GM23338 (cell line): ENCODE measurements around the gene OAS2. TPM values are rescaled to one million over a fixed set of nuclear protein-coding genes. Genes with fewer than 3 reads are reported as not detected.

ENCODE experiments used
- ATAC-seq: fragments of 200-7000 bp; cut with Tn5 transposase; 3 replicates; pipeline ENCODE4 v1.9.1; 2020
- DNase-seq: peaks from one replicate; pipeline ENCODE4 v3.0.0-alpha.2; 2015; ENCODE audit warnings: low spot score
- H2AFZ ChIP-seq: fragments of 200-600 bp; sonication (generic); 2 replicates; pipeline ENCODE4 v1.8.0; 2016; ENCODE audit warnings: antibody characterized with exemption, mild to moderate bottlenecking, moderate library complexity
- H3F3A ChIP-seq: fragments of 200-600 bp; sonication (generic); replicated peaks from 2 replicates; pipeline ENCODE4 v1.8.0; 2017; ENCODE audit warnings: antibody characterized with exemption, mixed run types, low read depth
- H3K27ac ChIP-seq: fragments of 200-600 bp; sonication (generic); 2 replicates; pipeline ENCODE4 v1.6.1; 2016; ENCODE audit warnings: low read depth
- H3K27me3 ChIP-seq: fragments of 200-600 bp; sonication (generic); 2 replicates; pipeline ENCODE4 v1.8.0; 2016; ENCODE audit warnings: mild to moderate bottlenecking, mixed run types, moderate library complexity; ENCODE audit not compliant: insufficient read depth
- H3K36me3 ChIP-seq: fragments of 200-600 bp; sonication (generic); 2 replicates; pipeline ENCODE4 v1.8.0; 2016; ENCODE audit warnings: mild to moderate bottlenecking; ENCODE audit not compliant: insufficient read depth
- H3K4me1 ChIP-seq: fragments of 200-600 bp; sonication (generic); 2 replicates; pipeline ENCODE4 v1.8.0; 2016; ENCODE audit warnings: mild to moderate bottlenecking, moderate library complexity; ENCODE audit not compliant: insufficient read depth
- H3K4me2 ChIP-seq: fragments of 200-600 bp; sonication (generic); 2 replicates; pipeline ENCODE4 v1.7.1; 2017; ENCODE audit warnings: mixed run types
- H3K4me3 ChIP-seq: fragments of 200-600 bp; sonication (generic); 2 replicates; pipeline ENCODE4 v1.6.1; 2016; ENCODE audit warnings: mixed run types
- H3K79me2 ChIP-seq: fragments of 200-600 bp; sonication (generic); replicated peaks from 2 replicates; pipeline ENCODE4 v1.8.0; 2017; ENCODE audit warnings: mild to moderate bottlenecking; ENCODE audit not compliant: insufficient read depth
- H3K9me2 ChIP-seq: fragments of 200-600 bp; sonication (generic); 2 replicates; pipeline ENCODE4 v1.8.0; 2017; ENCODE audit not compliant: insufficient read depth
- H4K20me1 ChIP-seq: fragments of 200-600 bp; sonication (generic); replicated peaks from 2 replicates; pipeline ENCODE4 v1.8.0; 2017; ENCODE audit warnings: mild to moderate bottlenecking; ENCODE audit not compliant: insufficient read depth
- H3K27ac Mint-ChIP-seq: 2 replicates; pipeline ENCODE4 v1.8.0; 2020; ENCODE audit warnings: inconsistent platforms, mild to moderate bottlenecking, moderate library complexity, mixed read lengths
- H3K27me3 Mint-ChIP-seq: 3 replicates; pipeline ENCODE4 v1.8.0; 2022; ENCODE audit warnings: low read depth, mild to moderate bottlenecking, moderate library complexity, mixed read lengths, inconsistent platforms; ENCODE audit not compliant: insufficient read depth, poor library complexity
- H3K36me3 Mint-ChIP-seq: 3 replicates; pipeline ENCODE4 v1.8.0; 2021; ENCODE audit warnings: low read depth, mild to moderate bottlenecking, inconsistent platforms, moderate library complexity, mixed read lengths
- H3K4me1 Mint-ChIP-seq: 3 replicates; pipeline ENCODE4 v1.8.0; 2020; ENCODE audit warnings: mild to moderate bottlenecking, inconsistent platforms, mixed read lengths
- H3K4me3 Mint-ChIP-seq: 3 replicates; pipeline ENCODE4 v1.8.0; 2021; ENCODE audit warnings: moderate library complexity, mild to moderate bottlenecking, inconsistent platforms, mixed read lengths
- H3K9me3 Mint-ChIP-seq: 3 replicates; pipeline ENCODE4 v1.8.0; 2020; ENCODE audit warnings: moderate library complexity, mild to moderate bottlenecking, inconsistent platforms, mixed read lengths
- CTCF ChIP-seq, 2 experiments: fragments of 200-600 bp in 1 of 2; sonication (generic) in 1 of 2; conservative IDR thresholded peaks; 2 replicates each; pipeline versions ENCODE4 v1.5.1 to v1.6.1; 2016 to 2017; ENCODE audit warnings: antibody characterized with exemption in 2 of 2, low read depth in 2 of 2, mild to moderate bottlenecking in 2 of 2, moderate library complexity in 1 of 2
- ETS1 ChIP-seq: IDR thresholded peaks from 2 replicates; pipeline ENCODE4 v1.6.1; 2016; ENCODE audit warnings: antibody characterized with exemption
- EZH2 ChIP-seq: fragments of 200-600 bp; sonication (generic); IDR thresholded peaks from one replicate; pipeline ENCODE4 v1.8.0; 2017; ENCODE audit warnings: antibody characterized with exemption, mild to moderate bottlenecking, low read depth; ENCODE audit not compliant: unreplicated experiment
- JUNB ChIP-seq: IDR thresholded peaks from one replicate; pipeline ENCODE4 v1.6.1; 2016; ENCODE audit warnings: antibody characterized with exemption; ENCODE audit not compliant: unreplicated experiment
- NANOG ChIP-seq: IDR thresholded peaks from 2 replicates; pipeline ENCODE4 v1.6.1; 2016; ENCODE audit warnings: antibody characterized with exemption, borderline replicate concordance
- POLR2AphosphoS5 ChIP-seq: IDR thresholded peaks from 2 replicates; pipeline ENCODE4 v1.6.1; 2016; ENCODE audit warnings: antibody characterized with exemption, low read depth
- STAT1 ChIP-seq: IDR thresholded peaks from one replicate; pipeline ENCODE4 v1.6.1; 2016; ENCODE audit warnings: antibody characterized with exemption; ENCODE audit not compliant: unreplicated experiment
- polyA plus RNA-seq: library from polyadenylated mRNA; unstranded; fragments of >200 nt; fragmentation: Nextera tagmentation; extraction: Ambion mirVana; gene quantifications from 2 replicates; pipeline ENCODE4 v1.2.1, GENCODE V29; 2016
- total RNA-seq: library from RNA; depleted of rRNA; stranded (reverse); fragments of >200 nt; shearing (Covaris generic); gene quantifications from 2 replicates; pipeline ENCODE4 v1.2.3, GENCODE V29; 2014
- TF ChIP-seq, protein P1 (sequence below): fragments of 250-450 bp; sonication (Bioruptor Pico); IDR thresholded peaks from 2 replicates; pipeline ENCODE4 v1.5.0; 2020; ENCODE audit warnings: mild to moderate bottlenecking, moderate library complexity

Gene OAS2
- total and polyA plus RNA-seq, 2 experiments from 2014 or later = 0.10 TPM; not detected in 1

DNA sequence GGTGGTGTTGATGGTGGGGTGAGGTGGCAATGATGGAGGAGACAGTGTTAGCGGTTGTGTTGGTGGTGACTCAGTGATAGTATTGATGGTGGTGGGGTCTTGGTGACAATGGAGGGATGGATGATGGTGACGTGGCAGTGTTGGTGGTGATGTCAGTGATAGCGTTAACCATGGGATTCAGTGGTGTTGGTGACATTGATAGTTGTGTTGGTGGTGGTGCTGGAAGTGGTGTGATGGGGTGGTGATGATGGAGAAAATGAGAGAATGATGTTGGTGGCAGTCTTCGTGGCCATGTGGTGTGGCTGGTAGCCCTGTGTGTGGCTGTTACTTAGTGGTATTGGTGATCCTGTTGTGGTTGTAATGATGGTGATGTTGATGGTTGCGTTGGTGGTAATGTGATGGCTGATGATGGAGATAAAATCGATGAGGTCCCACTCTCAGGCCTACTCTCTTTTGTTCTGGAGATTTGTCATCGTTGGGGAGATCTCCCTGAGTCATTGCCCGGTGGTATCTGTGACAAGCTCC lies 80.8 kb downstream of the OAS2 start (continued):
- TF ChIP-seq, protein P1, sequence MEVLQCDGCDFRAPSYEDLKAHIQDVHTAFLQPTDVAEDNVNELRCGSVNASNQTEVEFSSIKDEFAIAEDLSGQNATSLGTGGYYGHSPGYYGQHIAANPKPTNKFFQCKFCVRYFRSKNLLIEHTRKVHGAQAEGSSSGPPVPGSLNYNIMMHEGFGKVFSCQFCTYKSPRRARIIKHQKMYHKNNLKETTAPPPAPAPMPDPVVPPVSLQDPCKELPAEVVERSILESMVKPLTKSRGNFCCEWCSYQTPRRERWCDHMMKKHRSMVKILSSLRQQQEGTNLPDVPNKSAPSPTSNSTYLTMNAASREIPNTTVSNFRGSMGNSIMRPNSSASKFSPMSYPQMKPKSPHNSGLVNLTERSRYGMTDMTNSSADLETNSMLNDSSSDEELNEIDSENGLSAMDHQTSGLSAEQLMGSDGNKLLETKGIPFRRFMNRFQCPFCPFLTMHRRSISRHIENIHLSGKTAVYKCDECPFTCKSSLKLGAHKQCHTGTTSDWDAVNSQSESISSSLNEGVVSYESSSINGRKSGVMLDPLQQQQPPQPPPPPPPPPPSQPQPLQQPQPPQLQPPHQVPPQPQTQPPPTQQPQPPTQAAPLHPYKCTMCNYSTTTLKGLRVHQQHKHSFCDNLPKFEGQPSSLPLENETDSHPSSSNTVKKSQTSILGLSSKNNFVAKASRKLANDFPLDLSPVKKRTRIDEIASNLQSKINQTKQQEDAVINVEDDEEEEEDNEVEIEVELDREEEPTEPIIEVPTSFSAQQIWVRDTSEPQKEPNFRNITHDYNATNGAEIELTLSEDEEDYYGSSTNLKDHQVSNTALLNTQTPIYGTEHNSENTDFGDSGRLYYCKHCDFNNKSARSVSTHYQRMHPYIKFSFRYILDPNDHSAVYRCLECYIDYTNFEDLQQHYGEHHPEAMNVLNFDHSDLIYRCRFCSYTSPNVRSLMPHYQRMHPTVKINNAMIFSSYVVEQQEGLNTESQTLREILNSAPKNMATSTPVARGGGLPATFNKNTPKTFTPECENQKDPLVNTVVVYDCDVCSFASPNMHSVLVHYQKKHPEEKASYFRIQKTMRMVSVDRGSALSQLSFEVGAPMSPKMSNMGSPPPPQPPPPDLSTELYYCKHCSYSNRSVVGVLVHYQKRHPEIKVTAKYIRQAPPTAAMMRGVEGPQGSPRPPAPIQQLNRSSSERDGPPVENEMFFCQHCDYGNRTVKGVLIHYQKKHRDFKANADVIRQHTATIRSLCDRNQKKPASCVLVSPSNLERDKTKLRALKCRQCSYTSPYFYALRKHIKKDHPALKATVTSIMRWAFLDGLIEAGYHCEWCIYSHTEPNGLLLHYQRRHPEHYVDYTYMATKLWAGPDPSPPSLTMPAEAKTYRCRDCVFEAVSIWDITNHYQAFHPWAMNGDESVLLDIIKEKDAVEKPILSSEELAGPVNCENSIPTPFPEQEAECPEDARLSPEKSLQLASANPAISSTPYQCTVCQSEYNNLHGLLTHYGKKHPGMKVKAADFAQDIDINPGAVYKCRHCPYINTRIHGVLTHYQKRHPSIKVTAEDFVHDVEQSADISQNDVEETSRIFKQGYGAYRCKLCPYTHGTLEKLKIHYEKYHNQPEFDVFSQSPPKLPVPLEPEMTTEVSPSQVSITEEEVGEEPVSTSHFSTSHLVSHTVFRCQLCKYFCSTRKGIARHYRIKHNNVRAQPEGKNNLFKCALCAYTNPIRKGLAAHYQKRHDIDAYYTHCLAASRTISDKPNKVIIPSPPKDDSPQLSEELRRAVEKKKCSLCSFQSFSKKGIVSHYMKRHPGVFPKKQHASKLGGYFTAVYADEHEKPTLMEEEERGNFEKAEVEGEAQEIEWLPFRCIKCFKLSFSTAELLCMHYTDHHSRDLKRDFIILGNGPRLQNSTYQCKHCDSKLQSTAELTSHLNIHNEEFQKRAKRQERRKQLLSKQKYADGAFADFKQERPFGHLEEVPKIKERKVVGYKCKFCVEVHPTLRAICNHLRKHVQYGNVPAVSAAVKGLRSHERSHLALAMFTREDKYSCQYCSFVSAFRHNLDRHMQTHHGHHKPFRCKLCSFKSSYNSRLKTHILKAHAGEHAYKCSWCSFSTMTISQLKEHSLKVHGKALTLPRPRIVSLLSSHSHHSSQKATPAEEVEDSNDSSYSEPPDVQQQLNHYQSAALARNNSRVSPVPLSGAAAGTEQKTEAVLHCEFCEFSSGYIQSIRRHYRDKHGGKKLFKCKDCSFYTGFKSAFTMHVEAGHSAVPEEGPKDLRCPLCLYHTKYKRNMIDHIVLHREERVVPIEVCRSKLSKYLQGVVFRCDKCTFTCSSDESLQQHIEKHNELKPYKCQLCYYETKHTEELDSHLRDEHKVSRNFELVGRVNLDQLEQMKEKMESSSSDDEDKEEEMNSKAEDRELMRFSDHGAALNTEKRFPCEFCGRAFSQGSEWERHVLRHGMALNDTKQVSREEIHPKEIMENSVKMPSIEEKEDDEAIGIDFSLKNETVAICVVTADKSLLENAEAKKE = no peak
- TF ChIP-seq EZH2 = no peak
- TF ChIP-seq NANOG = no peak
- TF ChIP-seq STAT1 = no peak

- peaks cover 20% of the 10 kb centered on the region for H3K27me3 Mint-ChIP-seq
- no peak overlapping the region for H3K27ac ChIP-seq
- peaks cover 17% of the 10 kb centered on the region for H3K27me3 ChIP-seq
- H4K20me1 ChIP-seq = no peaks in the 10 kb centered on the region; the same call in 1 of the 2 replicates
- H3F3A ChIP-seq = 0 out of 2 replicates have a peak, but pooled peaks cover 5% of the 10 kb centered on the region
- H3K79me2 ChIP-seq = no peaks in the 10 kb centered on the region
- no peaks in the 10 kb centered on the region for H3K36me3 ChIP-seq
- no peaks in the 10 kb centered on the region for H3K9me2 ChIP-seq
- no peak overlapping the region for H3K4me3 Mint-ChIP-seq
- H3K4me1 Mint-ChIP-seq = peaks cover 18% of the 10 kb centered on the region
- H3K4me2 ChIP-seq = no peak overlapping the region
- H2AFZ ChIP-seq = no peak overlapping the region
- ATAC-seq (no peak), DNase-seq (no peak)
- 0 out of 2 replicates have a peak, but pooled peaks cover 5% of the 10 kb centered on the region for H3K4me1 ChIP-seq
- no peak overlapping the region for H3K4me3 ChIP-seq
- no peaks in the 10 kb centered on the region for H3K9me3 Mint-ChIP-seq
- H3K27ac Mint-ChIP-seq = no peak overlapping the region
- H3K36me3 Mint-ChIP-seq = no peaks in the 10 kb centered on the region
- TF ChIP-seq POLR2AphosphoS5 (no peak), CTCF (conservative IDR thresholded peaks at IDR 0.05; ENCODE audit: low read depth in 2 of 2) (no peak), JUNB (no peak), STAT1 (no peak), ETS1 (no peak)
Measured at GRCh38 chr12:113060336-113060960, 82.1 kb downstream of the OAS2 start.
